Smooth muscle cell (in vitro differentiated cells): ENCODE data around the gene PIGZ. TPM values are rescaled to one million over a fixed set of nuclear protein-coding genes. Genes with fewer than 3 reads are reported as not detected.

ENCODE experiments used
- DNase-seq: peaks from one replicate; lab custom pipeline; 2025; ENCODE audit not compliant: unreplicated experiment; lab: John Stamatoyannopoulos, UW
- H2AFZ ChIP-seq: fragments of 200-600 bp; sonication (generic); 2 replicates; pipeline ENCODE4 v1.6.0; 2016; ENCODE audit warnings: antibody characterized with exemption, low read depth, mild to moderate bottlenecking
- H3F3A ChIP-seq: fragments of 200-600 bp; sonication (generic); 2 replicates; pipeline ENCODE4 v1.6.0; 2017; ENCODE audit warnings: antibody characterized with exemption, low read depth
- H3K27ac ChIP-seq: fragments of 200-600 bp; sonication (generic); 2 replicates; pipeline ENCODE4 v1.5.1; 2016; ENCODE audit warnings: low read depth, mild to moderate bottlenecking
- H3K27me3 ChIP-seq: fragments of 200-600 bp; sonication (generic); 2 replicates; pipeline ENCODE4 v1.6.1; 2016; ENCODE audit warnings: low read depth, mild to moderate bottlenecking
- H3K36me3 ChIP-seq: fragments of 200-600 bp; sonication (generic); 2 replicates; pipeline ENCODE4 v1.5.1; 2016; ENCODE audit warnings: low read depth
- H3K4me1 ChIP-seq: fragments of 200-600 bp; sonication (generic); 2 replicates; pipeline ENCODE4 v1.5.1; 2016; ENCODE audit warnings: low read depth
- H3K4me2 ChIP-seq: fragments of 200-600 bp; sonication (generic); 2 replicates; pipeline ENCODE4 v1.6.0; 2016; ENCODE audit warnings: mild to moderate bottlenecking
- H3K4me3 ChIP-seq: fragments of 200-600 bp; sonication (generic); 2 replicates; pipeline ENCODE4 v1.5.1; 2016; ENCODE audit warnings: mild to moderate bottlenecking
- H3K79me2 ChIP-seq: fragments of 200-600 bp; sonication (generic); 2 replicates; pipeline ENCODE4 v1.6.0; 2016; ENCODE audit warnings: low read depth, mild to moderate bottlenecking
- H3K9ac ChIP-seq: fragments of 200-600 bp; sonication (generic); 2 replicates; pipeline ENCODE4 v1.6.0; 2016; ENCODE audit warnings: low read depth
- H3K9me3 ChIP-seq: fragments of 200-600 bp; sonication (generic); replicated peaks from 2 replicates; pipeline ENCODE4 v1.5.1; 2016; ENCODE audit warnings: low read depth
- H4K20me1 ChIP-seq: fragments of 200-600 bp; sonication (generic); 2 replicates; pipeline ENCODE4 v1.6.0; 2016; ENCODE audit warnings: low read depth
- WGBS: methylation state at CpG from one replicate; pipeline ENCODE4 v1.1.7; 2016; ENCODE audit warnings: low lambda C conversion rate; 5-methylcytosine and 5-hydroxymethylcytosine counted together
- polyA plus RNA-seq: library from polyadenylated mRNA; unstranded; fragments of >200 nt; fragmentation: Nextera tagmentation; extraction: Ambion mirVana; gene quantifications from 2 replicates; pipeline ENCODE4 v1.2.1, GENCODE V29; 2016
- total RNA-seq: library from RNA; depleted of rRNA; stranded (reverse); fragments of >200 nt; gene quantifications from 2 replicates; pipeline ENCODE4 v1.2.3, GENCODE V29; 2014
- TF ChIP-seq, protein P1 (sequence below): fragments of 200-600 bp; sonication (generic); IDR thresholded peaks from 2 replicates; pipeline ENCODE4 v1.5.1; 2017; ENCODE audit warnings: borderline replicate concordance, mild to moderate bottlenecking, antibody characterized with exemption; ENCODE audit not compliant: insufficient read depth, poor library complexity, severe bottlenecking

The PIGZ gene
- total and polyA plus RNA-seq, 2 experiments from 2014 or later = 2.6 to 3.0 TPM

DNA sequence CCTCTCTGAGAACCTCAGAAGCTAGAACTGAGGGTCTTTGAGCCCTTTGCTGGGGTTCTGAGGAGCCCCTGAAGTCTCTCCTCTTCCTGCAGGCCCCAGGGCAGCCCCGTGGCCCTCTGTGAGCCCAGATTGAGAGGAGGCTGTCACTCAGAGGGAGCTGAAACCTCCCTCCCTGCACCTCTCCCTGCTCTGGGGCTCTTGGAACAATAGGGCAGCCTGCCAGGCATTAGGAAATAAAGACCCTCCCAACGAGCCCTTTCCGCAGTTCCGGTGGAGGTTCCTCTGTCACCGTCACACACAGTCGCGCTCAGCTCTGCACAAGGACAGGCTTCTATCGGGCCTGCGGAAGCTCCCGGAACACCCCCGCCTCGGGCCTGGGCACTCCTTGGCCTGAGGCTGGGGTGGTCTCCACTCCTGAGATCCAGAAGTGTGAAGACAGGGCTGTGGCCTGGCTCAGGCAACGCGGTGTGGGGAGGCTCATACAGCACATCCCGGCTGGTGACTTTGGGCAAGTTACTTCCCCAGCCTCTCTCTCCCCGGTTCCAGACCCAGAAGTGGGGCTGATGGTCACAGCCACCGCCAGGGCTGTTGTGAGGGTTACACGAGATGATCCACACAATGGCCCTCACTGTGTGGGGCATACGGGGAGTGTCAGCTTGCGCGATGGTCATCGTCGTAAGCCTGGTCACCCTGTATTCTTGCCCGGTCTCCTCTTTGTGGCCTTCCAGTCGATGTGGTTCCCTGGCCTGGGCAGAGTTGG lies 43.3 kb upstream of the PIGZ start:
- H2AFZ ChIP-seq = no peak overlapping the region
- no peak overlapping the region for H3K9ac ChIP-seq
- no peaks in the 10 kb centered on the region for H3F3A ChIP-seq
- WGBS = 93% methylated on average over 24 of the region's 25 CpGs
- no peaks in the 10 kb centered on the region for H3K4me1 ChIP-seq
- no peak overlapping the region for H3K27ac ChIP-seq
- H4K20me1 ChIP-seq = no peaks in the 10 kb centered on the region
- no peaks in the 10 kb centered on the region for H3K27me3 ChIP-seq
- DNase-seq = no peak
- TF ChIP-seq, protein P1, sequence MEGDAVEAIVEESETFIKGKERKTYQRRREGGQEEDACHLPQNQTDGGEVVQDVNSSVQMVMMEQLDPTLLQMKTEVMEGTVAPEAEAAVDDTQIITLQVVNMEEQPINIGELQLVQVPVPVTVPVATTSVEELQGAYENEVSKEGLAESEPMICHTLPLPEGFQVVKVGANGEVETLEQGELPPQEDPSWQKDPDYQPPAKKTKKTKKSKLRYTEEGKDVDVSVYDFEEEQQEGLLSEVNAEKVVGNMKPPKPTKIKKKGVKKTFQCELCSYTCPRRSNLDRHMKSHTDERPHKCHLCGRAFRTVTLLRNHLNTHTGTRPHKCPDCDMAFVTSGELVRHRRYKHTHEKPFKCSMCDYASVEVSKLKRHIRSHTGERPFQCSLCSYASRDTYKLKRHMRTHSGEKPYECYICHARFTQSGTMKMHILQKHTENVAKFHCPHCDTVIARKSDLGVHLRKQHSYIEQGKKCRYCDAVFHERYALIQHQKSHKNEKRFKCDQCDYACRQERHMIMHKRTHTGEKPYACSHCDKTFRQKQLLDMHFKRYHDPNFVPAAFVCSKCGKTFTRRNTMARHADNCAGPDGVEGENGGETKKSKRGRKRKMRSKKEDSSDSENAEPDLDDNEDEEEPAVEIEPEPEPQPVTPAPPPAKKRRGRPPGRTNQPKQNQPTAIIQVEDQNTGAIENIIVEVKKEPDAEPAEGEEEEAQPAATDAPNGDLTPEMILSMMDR = no peak
- no peaks in the 10 kb centered on the region for H3K9me3 ChIP-seq
- H3K4me2 ChIP-seq = no peak overlapping the region
- H3K4me3 ChIP-seq = no peak overlapping the region
- H3K36me3 ChIP-seq = no peaks in the 10 kb centered on the region
- no peaks in the 10 kb centered on the region for H3K79me2 ChIP-seq

DNA sequence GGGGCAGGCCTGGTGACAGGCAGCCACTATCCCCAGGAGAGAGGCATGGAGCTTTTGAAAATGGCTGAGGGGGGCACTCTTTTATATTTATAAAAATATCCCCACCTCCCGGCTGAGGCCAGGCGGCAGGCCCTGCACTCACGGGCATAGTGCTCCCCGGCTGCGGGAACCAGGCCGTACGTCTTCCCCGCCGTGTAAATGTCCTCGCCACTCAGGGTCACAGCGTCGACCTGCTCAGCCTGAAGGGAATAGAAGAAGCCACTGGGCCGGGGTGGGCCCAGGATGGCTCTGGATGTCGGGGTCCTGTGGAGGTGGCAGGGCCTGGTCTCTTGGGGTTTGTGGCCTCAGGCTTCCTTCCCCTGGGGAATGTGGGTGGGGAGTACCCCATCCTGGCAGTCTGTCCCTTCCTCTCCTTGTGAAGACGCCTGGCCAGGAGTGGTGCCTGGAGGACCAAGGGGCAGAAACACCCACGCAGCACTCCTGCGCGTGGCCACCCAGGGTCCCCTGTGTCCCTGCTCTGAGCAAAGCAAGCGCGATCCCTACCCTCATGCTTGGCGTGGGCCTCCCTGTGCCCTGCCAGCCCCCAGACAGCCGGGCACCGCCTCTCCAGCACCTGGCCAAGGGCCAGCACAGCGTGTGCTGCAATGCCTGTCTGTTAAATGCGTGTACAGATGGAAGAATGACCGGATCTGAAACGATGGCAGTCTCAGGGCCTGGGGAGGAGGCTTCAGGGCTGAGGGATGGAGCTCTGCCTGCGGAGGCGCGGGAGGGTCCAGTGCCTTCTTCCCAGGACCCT lies 42.1 kb upstream of the PIGZ start:
- 93% methylated on average over 29 of the region's 30 CpGs for WGBS
- DNase-seq = no peak
- Histone ChIP-seq H3K9me3 (no peaks in the 10 kb centered on the region), H3K27ac (no peak overlapping the region), H3K27me3 (no peaks in the 10 kb centered on the region), H3K4me1 (no peaks in the 10 kb centered on the region), H3K36me3 (no peaks in the 10 kb centered on the region), H3K4me3 (no peak overlapping the region), H2AFZ (no peak overlapping the region), H3K4me2 (no peak overlapping the region), H3K9ac (no peak overlapping the region), H4K20me1 (no peaks in the 10 kb centered on the region), H3F3A (no peaks in the 10 kb centered on the region), H3K79me2 (no peaks in the 10 kb centered on the region)
- TF ChIP-seq, protein P1 = no peak

DNA sequence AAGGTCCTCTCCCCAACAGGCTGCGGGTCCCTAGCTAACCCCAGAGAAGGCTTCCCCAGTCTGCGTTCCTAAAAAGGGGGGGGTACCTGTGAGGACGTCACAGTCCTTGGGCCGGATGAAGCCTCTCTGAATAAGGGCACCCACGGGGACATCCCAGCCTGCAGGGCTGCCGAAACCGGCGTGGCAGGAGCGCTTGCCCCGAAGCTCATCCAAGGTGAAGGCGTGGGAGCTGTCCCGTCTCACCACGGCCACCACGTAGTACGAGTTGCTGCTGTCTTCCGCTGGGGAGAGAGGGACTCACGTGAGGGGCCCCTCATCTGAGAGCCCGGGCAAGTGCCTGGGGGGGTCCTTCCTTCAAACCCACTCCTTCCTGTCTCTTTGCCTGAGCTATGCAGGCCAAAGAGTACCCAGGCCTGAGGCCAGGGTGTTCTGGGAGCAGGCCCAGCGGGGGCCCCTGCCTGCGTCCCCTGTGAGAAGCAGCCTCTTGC lies 40.9 kb upstream of the PIGZ start:
- Histone ChIP-seq H4K20me1 (no peaks in the 10 kb centered on the region), H3K27ac (no peak overlapping the region), H3K79me2 (no peaks in the 10 kb centered on the region), H3K9ac (no peak overlapping the region), H3K4me2 (no peak overlapping the region), H3F3A (no peaks in the 10 kb centered on the region), H2AFZ (no peak overlapping the region), H3K4me3 (no peak overlapping the region), H3K36me3 (no peaks in the 10 kb centered on the region), H3K4me1 (no peaks in the 10 kb centered on the region), H3K27me3 (no peaks in the 10 kb centered on the region), H3K9me3 (no peaks in the 10 kb centered on the region)
- no peak for DNase-seq
- WGBS = 89% methylated on average over 20 of the region's 20 CpGs
- TF ChIP-seq, protein P1 = no peak
